Transverse colon (tissue), 4 donors: ENCODE measurements around the gene GALK2. TPM values are rescaled to one million over a fixed set of nuclear protein-coding genes. Genes with fewer than 3 reads are reported as not detected.

Source experiments
- DNase-seq: peaks from one replicate; pipeline ENCODE4 v3.0.0-alpha.2; 2019
- H3K27ac ChIP-seq, 4 donors: fragments of 200-600 bp; sonication (generic); 2 replicates each; pipeline ENCODE4 v1.5.1; 2016 to 2018; ENCODE audit warnings: inconsistent platforms in 4 of 4
- H3K27me3 ChIP-seq: fragments of 200-600 bp; sonication (generic); 2 replicates; pipeline ENCODE4 v1.5.1; 2017; ENCODE audit warnings: inconsistent platforms
- H3K36me3 ChIP-seq, 4 donors: fragments of 200-600 bp; sonication (generic); 2 replicates each; pipeline ENCODE4 v1.5.1; 2017 to 2019; ENCODE audit warnings: inconsistent platforms in 4 of 4
- H3K4me1 ChIP-seq, 4 donors: fragments of 200-600 bp; sonication (generic); 2 replicates each; pipeline ENCODE4 v1.5.1; 2017 to 2020; ENCODE audit warnings: inconsistent platforms in 4 of 4
- H3K4me3 ChIP-seq, 4 donors: fragments of 200-600 bp; sonication (generic); 1 replicate in 1 of 4; 2 replicates in 3 of 4; pipeline versions ENCODE4 v1.5.1 to v1.6.1; 2017 to 2019; ENCODE audit warnings: inconsistent platforms in 4 of 4
- H3K9me3 ChIP-seq, 2 donors: fragments of 200-600 bp; sonication (generic); 2 replicates each; pipeline ENCODE4 v1.5.1; 2017 to 2019; ENCODE audit warnings: inconsistent platforms in 2 of 2
- CTCF ChIP-seq, 5 experiments: fragments of 200-600 bp in 3 of 5; fragments of 450-650 bp in 2 of 5; sonication (generic) in 3 of 5; IDR thresholded peaks; 1 replicate in 2 of 5; 2 replicates in 3 of 5; pipeline ENCODE4 v1.5.1; 2016 to 2017; ENCODE audit warnings: antibody characterized with exemption in 5 of 5, inconsistent platforms in 3 of 5, mild to moderate bottlenecking in 2 of 5, moderate library complexity in 1 of 5
- EP300 ChIP-seq: sonication (generic); formaldehyde crosslinking; IDR thresholded peaks from one replicate; pipeline ENCODE4 v1.6.1; 2017; ENCODE audit warnings: antibody characterized with exemption, low read depth
- POLR2A ChIP-seq: fragments of 450-650 bp; IDR thresholded peaks from one replicate; pipeline ENCODE4 v1.6.1; 2016; ENCODE audit warnings: antibody characterized with exemption, mild to moderate bottlenecking, moderate library complexity
- POLR2AphosphoS5 ChIP-seq, 3 donors: sonication (generic); formaldehyde crosslinking; IDR thresholded peaks; one replicate each; pipeline ENCODE4 v1.6.1; 2016; ENCODE audit warnings: antibody characterized with exemption in 3 of 3
- WGBS, 2 donors: methylation state at CpG; one replicate each; pipeline ENCODE4 v1.1.5; 2018; ENCODE audit warnings: low coverage in 1 of 2; 5-methylcytosine and 5-hydroxymethylcytosine counted together
- in situ Hi-C, 4 donors: fragments of 200-750 bp; cut with MboI; loops; one replicate each; pipeline versions ENCODE4 v1.15.0 to v1.15.1; 2017; ENCODE audit warnings: low sequenced_read_pairs in 3 of 4, low pct_ligation_motif_present in 1 of 4, low pct_unique_long_range_greater_than_20kb in 1 of 4
- intact Hi-C: fragments of 100-400 bp; cut with DNase I; formaldehyde crosslinking; loops from one replicate; pipeline ENCODE4 v1.15.1; 2023; ENCODE audit warnings: low total_unique reads
- total RNA-seq, 4 donors: library from RNA; depleted of rRNA; stranded (reverse); fragments of >200 nt; gene quantifications; one replicate each; pipeline ENCODE4 v1.1.0, GENCODE V29; 2016

Gene GALK2
- total RNA-seq, 4 donors from 2014 or later: 5.6 to 42.6 (median 30.7) TPM

- Histone ChIP-seq H3K4me3 (no peak overlapping the region), H3K27me3 (no peaks in the 10 kb centered on the region), H3K27ac (no peak overlapping the region), H3K4me1 (peaks cover 0 to 15% (median 4%) of the 10 kb centered on the region in 4 donors), H3K9me3 (no peaks in the 10 kb centered on the region), H3K36me3 (peaks cover 0 to 8% (median 0%) of the 10 kb centered on the region in 4 donors)
- DNase-seq: no peak
- TF ChIP-seq POLR2A: no peak
- no peak for TF ChIP-seq EP300
- WGBS, 2 donors: 68% methylated on average over 2 of the region's 2 CpGs; no CpG with 5 or more reads in 1 of the 2 donors
- in situ Hi-C loops (no loop called here), intact Hi-C loops (no loop called here)
Observed at GRCh38 chr15:49315391-49315823, 145.4 kb downstream of the GALK2 start.

GRCh38 chr15:49320351-49320750 lies 150.3 kb downstream of the GALK2 start:
- in situ Hi-C loops: no loop called here
- TF ChIP-seq EP300 (no peak), POLR2A (no peak), CTCF (IDR thresholded peaks at IDR 0.05) (no peak), POLR2AphosphoS5 (IDR thresholded peaks at IDR 0.05) (no peak)
- Histone ChIP-seq H3K9me3 (no peaks in the 10 kb centered on the region), H3K27me3 (no peaks in the 10 kb centered on the region), H3K27ac (no peak overlapping the region), H3K4me3 (no peak overlapping the region), H3K4me1 (peaks cover 0 to 7% (median 1%) of the 10 kb centered on the region in 4 donors), H3K36me3 (peaks cover 0 to 8% (median 0%) of the 10 kb centered on the region in 4 donors)
- DNase-seq: no peak
- WGBS, 2 donors: 63 to 82% methylated on average over 1 of the region's 1 CpG
- intact Hi-C loops: no loop called here

- DNase-seq: no peak
- Histone ChIP-seq H3K27me3 (no peaks in the 10 kb centered on the region), H3K36me3 (peaks cover 0 to 8% (median 0%) of the 10 kb centered on the region in 4 donors), H3K4me1 (peaks cover 0 to 7% (median 1%) of the 10 kb centered on the region in 4 donors), H3K9me3 (no peaks in the 10 kb centered on the region), H3K27ac (no peak overlapping the region), H3K4me3 (no peak overlapping the region)
- intact Hi-C loops (no loop called here), in situ Hi-C loops (no loop called here)
- TF ChIP-seq POLR2AphosphoS5 (IDR thresholded peaks at IDR 0.05) (no peak), POLR2A (no peak), EP300 (no peak), CTCF (IDR thresholded peaks at IDR 0.05) (no peak)
- WGBS, 2 donors: 88 to 90% methylated on average over 1 of the region's 1 CpG
Observed at GRCh38 chr15:49323207-49323606, 153.2 kb downstream of the GALK2 start.

- Histone ChIP-seq H3K36me3 (no peaks in the 10 kb centered on the region), H3K4me1 (peaks cover 0 to 3% (median 0%) of the 10 kb centered on the region in 4 donors), H3K27ac (no peak overlapping the region), H3K9me3 (no peaks in the 10 kb centered on the region), H3K4me3 (no peak overlapping the region), H3K27me3 (no peaks in the 10 kb centered on the region)
- TF ChIP-seq POLR2AphosphoS5 (IDR thresholded peaks at IDR 0.05) (no peak), POLR2A (no peak)
- DNase-seq: no peak
- in situ Hi-C loops (no loop called here), intact Hi-C loops (no loop called here)
- 88 to 89% methylated on average over 4 of the region's 4 CpGs for WGBS, 2 donors
Observed at GRCh38 chr15:49327927-49328326, 157.9 kb downstream of the GALK2 start.

GRCh38 chr15:49328941-49329340 lies 158.9 kb downstream of the GALK2 start:
- TF ChIP-seq POLR2AphosphoS5 (IDR thresholded peaks at IDR 0.05): no peak
- no peak for TF ChIP-seq CTCF (IDR thresholded peaks at IDR 0.05)
- TF ChIP-seq EP300: no peak
- no peaks in the 10 kb centered on the region for H3K27me3 ChIP-seq
- H3K27ac ChIP-seq: no peak overlapping the region
- no peak overlapping the region for H3K4me3 ChIP-seq
- no peaks in the 10 kb centered on the region for H3K36me3 ChIP-seq
- no peaks in the 10 kb centered on the region for H3K9me3 ChIP-seq
- no peak for DNase-seq
- in situ Hi-C loops (no loop called here), intact Hi-C loops (no loop called here)
- H3K4me1 ChIP-seq: no peaks in the 10 kb centered on the region
